NCI-H2227 (cell line): Measurements from ENCODE around the gene CSNK2A3.
"Not testable (repeated sequence)": the region's sequence is repeated elsewhere in the genome, so short reads cannot be mapped to it uniquely, and the experiment has no call there.

ENCODE experiments used
- DNase-seq: peaks from one replicate; lab custom pipeline; 2025; ENCODE audit not compliant: unreplicated experiment; lab: John Stamatoyannopoulos, UW

Gene CSNK2A3

GRCh38 chr11:11380340-11380739 is 27.3 kb upstream of the CSNK2A3 start:
- no peak for DNase-seq

- no peak for DNase-seq
These were observed 26.6 kb upstream of the CSNK2A3 start for GRCh38 chr11:11379661-11380060.

GRCh38 chr11:11378184-11378940 is 25.3 kb upstream of the CSNK2A3 start:
- no peak for DNase-seq

GRCh38 chr11:11374358-11375148 is 21.5 kb upstream of the CSNK2A3 start:
- no peak for DNase-seq

- DNase-seq, result no peak
These were observed 20.9 kb upstream of the CSNK2A3 start for GRCh38 chr11:11373934-11374333.

GRCh38 chr11:11372461-11372860 is 19.4 kb upstream of the CSNK2A3 start:
- no peak for DNase-seq

GRCh38 chr11:11370962-11371303 is 17.9 kb upstream of the CSNK2A3 start:
- DNase-seq, result no peak

GRCh38 chr11:11370255-11370961 is 17.4 kb upstream of the CSNK2A3 start:
- no peak for DNase-seq

- no peak for DNase-seq
These were observed 13.7 kb upstream of the CSNK2A3 start for GRCh38 chr11:11366793-11367192.

- no peak for DNase-seq
These were observed 10.6 kb upstream of the CSNK2A3 start for GRCh38 chr11:11363674-11364073.

GRCh38 chr11:11359611-11360010 is 6.6 kb upstream of the CSNK2A3 start:
- no peak for DNase-seq

GRCh38 chr11:11356842-11357241 is 3.8 kb upstream of the CSNK2A3 start:
- no peak for DNase-seq

GRCh38 chr11:11351851-11352250 is 1.2 kb downstream of the CSNK2A3 start:
- DNase-seq, result not testable (repeated sequence)

GRCh38 chr11:11351042-11351586 is 1.9 kb downstream of the CSNK2A3 start:
- no peak for DNase-seq

- DNase-seq, result no peak
These were observed 3.1 kb downstream of the CSNK2A3 start for GRCh38 chr11:11349870-11350337.

GRCh38 chr11:11349106-11349825 is 3.8 kb downstream of the CSNK2A3 start:
- no peak for DNase-seq

GRCh38 chr11:11348303-11348702 is 4.7 kb downstream of the CSNK2A3 start:
- DNase-seq, result no peak

GRCh38 chr11:11347592-11347991 is 5.5 kb downstream of the CSNK2A3 start:
- DNase-seq, result no peak

- peak; percentile 88 for DNase-seq
These were observed 6.7 kb downstream of the CSNK2A3 start for GRCh38 chr11:11346303-11346702.

GRCh38 chr11:11345099-11345498 is 8.0 kb downstream of the CSNK2A3 start:
- no peak for DNase-seq

GRCh38 chr11:11344045-11344444 is 9.0 kb downstream of the CSNK2A3 start:
- no peak for DNase-seq
